ENCODE data around the gene USP6NL.

USP6NL gene

GRCh38 chr10:11533328-11533781 is 78.1 kb downstream of the USP6NL start:
- Histone ChIP-seq H3K27ac (ENCODE audit: low read length) (no peak overlapping the region), H3K4me3 (ENCODE audit: low read length) (no peak overlapping the region), H3K27me3 (ENCODE audit: low read depth, low read length) (no peaks in the 10 kb centered on the region)

GRCh38 chr10:11532306-11532705 is 79.1 kb downstream of the USP6NL start:
- H3K79me2 ChIP-seq (ENCODE audit: low read length), result peaks cover 17% of the 10 kb centered on the region
- TF ChIP-seq CTCF (IDR thresholded peaks at IDR 0.05; ENCODE audit: low read depth, low read length) (no peak), EZH2phosphoT487 (IDR thresholded peaks at IDR 0.05; ENCODE audit: low read depth) (no peak)
- H2AFZ ChIP-seq (ENCODE audit: low read depth, low read length), result no peak overlapping the region
- no peak overlapping the region for H3K27ac ChIP-seq (ENCODE audit: low read length)
- no peaks in the 10 kb centered on the region for H3K9me3 ChIP-seq (ENCODE audit: insufficient read depth, low read length)
- H3K27me3 ChIP-seq (ENCODE audit: low read depth, low read length), result no peaks in the 10 kb centered on the region
- no peak overlapping the region for H3K4me3 ChIP-seq (ENCODE audit: low read length)
- no peak overlapping the region for H3K9ac ChIP-seq (ENCODE audit: low read length)
- peak overlapping the region; percentile 24 for H3K4me2 ChIP-seq (ENCODE audit: low read length)
- peaks cover 47% of the 10 kb centered on the region for H3K4me1 ChIP-seq (ENCODE audit: low read length)
- no peaks in the 10 kb centered on the region for H3K36me3 ChIP-seq (replicated peaks; ENCODE audit: low read depth, low read length)
- H4K20me1 ChIP-seq (ENCODE audit: insufficient read depth, low read length), result peaks cover 8% of the 10 kb centered on the region

More at GRCh38 chr10:11533328-11533781, 78.1 kb downstream of the USP6NL start:
- Histone ChIP-seq H3K9ac (ENCODE audit: low read length) (no peak overlapping the region), H4K20me1 (ENCODE audit: insufficient read depth, low read length) (peaks cover 8% of the 10 kb centered on the region), H3K9me3 (ENCODE audit: insufficient read depth, low read length) (no peaks in the 10 kb centered on the region), H3K79me2 (ENCODE audit: low read length) (peaks cover 17% of the 10 kb centered on the region), H3K36me3 (replicated peaks; ENCODE audit: low read depth, low read length) (no peaks in the 10 kb centered on the region), H3K4me2 (ENCODE audit: low read length) (no peak overlapping the region), H3K4me1 (ENCODE audit: low read length) (peaks cover 37% of the 10 kb centered on the region), H2AFZ (ENCODE audit: low read depth, low read length) (no peak overlapping the region)
- TF ChIP-seq CTCF (IDR thresholded peaks at IDR 0.05; ENCODE audit: low read depth, low read length) (no peak), EZH2phosphoT487 (IDR thresholded peaks at IDR 0.05; ENCODE audit: low read depth) (no peak)

GRCh38 chr10:11530806-11531205 is 80.6 kb downstream of the USP6NL start:
- Histone ChIP-seq H3K4me2 (ENCODE audit: low read length) (no peak overlapping the region), H3K9me3 (ENCODE audit: insufficient read depth, low read length) (no peaks in the 10 kb centered on the region), H3K27ac (ENCODE audit: low read length) (no peak overlapping the region), H3K36me3 (replicated peaks; ENCODE audit: low read depth, low read length) (peaks cover 4% of the 10 kb centered on the region), H3K4me1 (ENCODE audit: low read length) (peaks cover 43% of the 10 kb centered on the region), H2AFZ (ENCODE audit: low read depth, low read length) (no peak overlapping the region), H3K27me3 (ENCODE audit: low read depth, low read length) (no peaks in the 10 kb centered on the region), H3K79me2 (ENCODE audit: low read length) (peaks cover 13% of the 10 kb centered on the region), H4K20me1 (ENCODE audit: insufficient read depth, low read length) (peaks cover 8% of the 10 kb centered on the region), H3K9ac (ENCODE audit: low read length) (no peak overlapping the region), H3K4me3 (ENCODE audit: low read length) (no peak overlapping the region)
- TF ChIP-seq EZH2phosphoT487 (IDR thresholded peaks at IDR 0.05; ENCODE audit: low read depth) (no peak), CTCF (IDR thresholded peaks at IDR 0.05; ENCODE audit: low read depth, low read length) (no peak)

- Histone ChIP-seq H2AFZ (ENCODE audit: low read depth, low read length) (no peak overlapping the region), H4K20me1 (ENCODE audit: insufficient read depth, low read length) (no peaks in the 10 kb centered on the region), H3K4me2 (ENCODE audit: low read length) (no peak overlapping the region), H3K4me3 (ENCODE audit: low read length) (no peak overlapping the region), H3K9me3 (ENCODE audit: insufficient read depth, low read length) (no peaks in the 10 kb centered on the region), H3K9ac (ENCODE audit: low read length) (no peak overlapping the region), H3K4me1 (ENCODE audit: low read length) (peaks cover 29% of the 10 kb centered on the region), H3K27ac (ENCODE audit: low read length) (no peak overlapping the region), H3K36me3 (replicated peaks; ENCODE audit: low read depth, low read length) (peaks cover 4% of the 10 kb centered on the region), H3K27me3 (ENCODE audit: low read depth, low read length) (no peaks in the 10 kb centered on the region), H3K79me2 (ENCODE audit: low read length) (peaks cover 6% of the 10 kb centered on the region; the same call in 1 of the 2 replicates)
- TF ChIP-seq EZH2phosphoT487 (IDR thresholded peaks at IDR 0.05; ENCODE audit: low read depth), result no peak
- no peak for TF ChIP-seq CTCF (IDR thresholded peaks at IDR 0.05; ENCODE audit: low read depth, low read length)
Measured at GRCh38 chr10:11529276-11529903, 82.1 kb downstream of the USP6NL start.
